ENCODE data around the gene OR1A2.
"Not testable (repeated sequence)": the region's sequence is repeated elsewhere in the genome, so short reads cannot be mapped to it uniquely, and the experiment has no call there.

DNA sequence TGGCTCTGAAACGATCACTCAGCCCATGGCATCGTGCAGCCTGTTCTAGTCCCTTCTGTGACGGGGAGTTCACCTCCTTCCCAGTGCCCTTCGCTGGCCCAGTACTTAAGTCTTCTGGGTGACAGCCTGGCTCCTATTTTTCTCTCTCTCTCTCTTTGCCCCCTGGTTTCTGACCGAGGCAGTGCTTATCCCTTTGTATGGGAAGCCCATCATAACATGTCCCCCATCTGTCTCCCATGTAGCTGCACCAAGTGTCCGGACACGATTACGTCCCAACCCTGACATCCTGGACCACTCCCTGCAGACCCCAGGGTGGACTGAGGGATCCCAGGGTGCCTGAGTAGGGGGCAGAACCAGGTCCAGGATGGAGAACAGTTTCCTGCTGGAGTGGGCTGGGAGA is 35.0 kb downstream of the OR1A2 start:
- not testable (repeated sequence) for TF ChIP-seq POLR2A (IDR thresholded peaks at IDR 0.05)
- TF ChIP-seq, protein P1, sequence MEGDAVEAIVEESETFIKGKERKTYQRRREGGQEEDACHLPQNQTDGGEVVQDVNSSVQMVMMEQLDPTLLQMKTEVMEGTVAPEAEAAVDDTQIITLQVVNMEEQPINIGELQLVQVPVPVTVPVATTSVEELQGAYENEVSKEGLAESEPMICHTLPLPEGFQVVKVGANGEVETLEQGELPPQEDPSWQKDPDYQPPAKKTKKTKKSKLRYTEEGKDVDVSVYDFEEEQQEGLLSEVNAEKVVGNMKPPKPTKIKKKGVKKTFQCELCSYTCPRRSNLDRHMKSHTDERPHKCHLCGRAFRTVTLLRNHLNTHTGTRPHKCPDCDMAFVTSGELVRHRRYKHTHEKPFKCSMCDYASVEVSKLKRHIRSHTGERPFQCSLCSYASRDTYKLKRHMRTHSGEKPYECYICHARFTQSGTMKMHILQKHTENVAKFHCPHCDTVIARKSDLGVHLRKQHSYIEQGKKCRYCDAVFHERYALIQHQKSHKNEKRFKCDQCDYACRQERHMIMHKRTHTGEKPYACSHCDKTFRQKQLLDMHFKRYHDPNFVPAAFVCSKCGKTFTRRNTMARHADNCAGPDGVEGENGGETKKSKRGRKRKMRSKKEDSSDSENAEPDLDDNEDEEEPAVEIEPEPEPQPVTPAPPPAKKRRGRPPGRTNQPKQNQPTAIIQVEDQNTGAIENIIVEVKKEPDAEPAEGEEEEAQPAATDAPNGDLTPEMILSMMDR (IDR thresholded peaks at IDR 0.05), result not testable (repeated sequence)

All from heart left ventricle (tissue), 13 donors.